A673 (cell line): Measurements from ENCODE around the gene HOXB7.

Experiments
- CTCF ChIP-seq: fragments of 300-800, 200-600 bp; sonication (generic); conservative IDR thresholded peaks from 2 replicates; pipeline ENCODE4 v1.5.1; 2017; ENCODE audit warnings: low read depth, mild to moderate bottlenecking, antibody characterized with exemption, low read length, moderate library complexity, mixed read lengths
- EZH2 ChIP-seq: fragments of 200-600 bp; sonication (generic); IDR thresholded peaks from 2 replicates; pipeline ENCODE4 v1.6.1; 2017; ENCODE audit warnings: borderline replicate concordance, low read depth, mild to moderate bottlenecking, mixed read lengths, antibody characterized with exemption, low read length; ENCODE audit not compliant: poor library complexity, severe bottlenecking

GRCh38 chr17:48612854-48613691 lies 2.3 kb upstream of the HOXB7 start:
- TF ChIP-seq CTCF = peak; percentile 34; the same call in 1 of the 2 replicates
- TF ChIP-seq EZH2 = no peak
